ENCODE measurements around the gene SLC28A1. TPM values are rescaled to one million over a fixed set of nuclear protein-coding genes. Genes with fewer than 3 reads are reported as not detected.
"Not testable (repeated sequence)": the region's sequence is repeated elsewhere in the genome, so short reads cannot be mapped to it uniquely, and the experiment has no call there.

SLC28A1 gene
- total RNA-seq, 2 donors from 2014 or later: not detected

DNA sequence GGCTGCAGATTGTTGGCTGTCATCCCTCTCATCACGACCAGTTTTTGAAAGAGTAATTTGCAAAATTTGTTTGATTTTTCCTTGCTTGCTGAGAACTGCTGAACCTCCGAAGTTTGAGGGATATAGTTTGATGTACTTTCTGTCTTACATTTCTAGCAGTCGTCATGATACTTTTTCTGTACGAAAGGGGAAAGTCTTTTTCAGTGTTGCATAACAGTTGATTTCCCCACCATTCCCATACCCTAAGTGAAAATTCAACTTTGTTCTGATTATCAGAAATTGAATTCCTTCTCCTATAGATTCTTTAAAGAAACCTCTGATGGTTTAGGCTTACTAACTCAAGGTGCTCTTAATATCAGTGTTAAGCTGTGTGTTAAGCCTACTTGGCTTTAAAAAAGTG is 98.8 kb downstream of the SLC28A1 start:
- no peaks in the 10 kb centered on the region for H3K9me3 Mint-ChIP-seq
- H3K27ac Mint-ChIP-seq: peak overlapping the region; percentile 83
- H3K27me3 Mint-ChIP-seq: no peaks in the 10 kb centered on the region
- H3K4me3 Mint-ChIP-seq: peak overlapping the region; percentile 89
- peaks cover 14% of the 10 kb centered on the region for H3K4me1 Mint-ChIP-seq
- no peaks in the 10 kb centered on the region for H3K36me3 Mint-ChIP-seq (ENCODE audit: low read depth)
- ATAC-seq (replicated peaks): no peak

DNA sequence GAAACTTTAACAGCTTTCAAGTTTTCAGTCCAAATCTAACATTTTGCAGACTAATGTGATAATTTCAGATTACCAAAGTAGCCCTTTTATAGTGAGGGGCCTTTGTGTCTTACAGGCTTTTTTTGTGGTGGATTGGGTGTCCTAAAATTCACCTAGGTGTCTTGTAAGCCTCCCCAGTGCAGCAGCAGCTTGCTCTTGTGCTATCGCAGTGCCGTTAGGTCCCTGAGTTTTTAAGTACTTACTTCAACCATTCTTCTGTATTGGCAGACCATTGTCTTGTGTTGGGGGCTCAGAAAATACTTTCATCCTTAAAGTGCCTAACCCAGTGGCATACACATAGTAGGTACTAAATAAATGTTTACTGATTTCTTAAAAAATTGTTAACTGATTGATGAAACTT is 99.2 kb downstream of the SLC28A1 start:
- H3K4me1 Mint-ChIP-seq: peaks cover 18% of the 10 kb centered on the region
- H3K27me3 Mint-ChIP-seq: no peaks in the 10 kb centered on the region
- no peak for ATAC-seq (replicated peaks)
- H3K36me3 Mint-ChIP-seq (ENCODE audit: low read depth): no peaks in the 10 kb centered on the region
- H3K4me3 Mint-ChIP-seq: peak overlapping the region; percentile 89
- no peaks in the 10 kb centered on the region for H3K9me3 Mint-ChIP-seq
- H3K27ac Mint-ChIP-seq: peak overlapping the region; percentile 83

DNA sequence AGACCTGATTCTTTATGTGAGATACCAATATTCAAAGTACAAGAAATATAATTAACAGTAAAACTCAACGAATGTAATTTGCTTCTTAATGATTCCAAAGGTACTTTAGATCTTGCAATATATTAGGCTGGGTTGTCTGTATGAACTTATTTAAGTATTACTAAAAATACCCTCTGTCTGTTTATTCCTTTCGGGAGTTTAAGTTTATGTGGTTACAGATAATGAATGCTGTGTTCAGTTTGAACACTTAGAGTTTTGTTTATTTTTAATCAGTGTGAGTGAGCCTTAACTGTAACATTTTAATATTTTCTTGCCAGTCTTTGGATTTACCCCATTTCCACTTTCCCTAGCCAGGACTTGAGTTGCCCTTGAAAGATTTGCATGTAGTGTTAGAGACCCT is 100.7 kb downstream of the SLC28A1 start:
- Mint-ChIP-seq H3K9me3 (no peaks in the 10 kb centered on the region), H3K27me3 (no peaks in the 10 kb centered on the region), H3K27ac (no peak overlapping the region), H3K4me1 (peaks cover 24% of the 10 kb centered on the region), H3K36me3 (ENCODE audit: low read depth) (no peaks in the 10 kb centered on the region), H3K4me3 (no peak overlapping the region)
- no peak for ATAC-seq (replicated peaks)

DNA sequence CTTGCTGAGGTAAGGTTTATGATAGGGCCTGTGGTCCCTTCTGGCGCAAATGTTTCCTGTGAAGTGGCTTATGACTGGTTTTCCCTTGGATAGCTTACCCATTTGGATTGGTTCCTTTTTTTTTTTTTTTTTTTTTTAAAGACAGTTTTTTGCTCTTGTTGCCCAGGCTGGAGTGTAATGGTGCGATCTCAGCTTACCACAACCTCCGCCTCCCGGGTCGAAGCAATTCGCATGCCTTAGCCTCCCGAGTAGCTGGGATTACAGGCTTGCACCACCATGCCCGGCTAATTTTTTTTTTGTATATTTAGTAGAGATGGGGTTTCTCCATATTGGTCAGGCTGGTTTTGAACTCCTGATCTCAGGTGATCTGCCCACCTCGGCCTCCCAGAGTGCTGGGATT is 102.9 kb downstream of the SLC28A1 start:
- peaks cover 43% of the 10 kb centered on the region for H3K4me1 Mint-ChIP-seq
- H3K4me3 Mint-ChIP-seq; H3K9me3 Mint-ChIP-seq; H3K36me3 Mint-ChIP-seq (ENCODE audit: low read depth); ATAC-seq (replicated peaks); H3K27me3 Mint-ChIP-seq; H3K27ac Mint-ChIP-seq: not testable (repeated sequence)

DNA sequence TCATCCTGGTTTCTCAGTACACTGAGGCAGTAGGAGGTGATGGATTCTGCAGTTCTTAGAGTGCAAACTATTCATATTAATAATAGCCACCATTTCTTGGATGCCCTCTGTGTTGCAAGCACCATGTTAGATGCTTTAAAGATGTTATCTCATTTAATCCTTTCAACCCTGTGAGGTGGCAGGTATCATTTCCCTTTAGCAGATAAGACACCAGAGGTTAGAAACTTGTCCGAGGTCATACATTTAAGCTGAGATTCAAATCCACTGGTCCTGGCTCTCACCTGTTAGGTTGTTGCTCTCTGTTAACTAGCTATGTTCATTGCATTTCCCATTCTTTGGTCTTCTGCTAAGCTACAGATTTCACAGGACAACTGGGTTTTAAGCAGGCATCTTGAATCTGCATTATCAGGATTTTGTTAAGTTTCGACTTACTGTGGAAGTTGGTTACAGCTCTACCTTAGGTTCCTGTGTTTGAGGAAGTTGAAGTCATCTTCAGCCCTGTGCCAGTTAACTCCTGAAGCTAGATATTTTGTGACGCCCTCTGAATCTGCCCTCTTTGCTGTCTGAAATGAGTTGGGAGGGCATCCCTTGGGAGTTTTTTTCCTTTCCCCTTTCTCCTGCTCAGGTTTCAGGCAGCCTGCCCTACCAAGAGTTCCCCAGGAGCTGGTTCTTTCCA is 103.6 kb downstream of the SLC28A1 start:
- peaks cover 4% of the 10 kb centered on the region for H3K36me3 Mint-ChIP-seq (ENCODE audit: low read depth)
- peaks cover 49% of the 10 kb centered on the region for H3K4me1 Mint-ChIP-seq
- no peaks in the 10 kb centered on the region for H3K9me3 Mint-ChIP-seq
- no peaks in the 10 kb centered on the region for H3K27me3 Mint-ChIP-seq
- peak overlapping the region; percentile 72 for H3K27ac Mint-ChIP-seq
- ATAC-seq (replicated peaks): peak; percentile 17
- peak overlapping the region; percentile 61 for H3K4me3 Mint-ChIP-seq

DNA sequence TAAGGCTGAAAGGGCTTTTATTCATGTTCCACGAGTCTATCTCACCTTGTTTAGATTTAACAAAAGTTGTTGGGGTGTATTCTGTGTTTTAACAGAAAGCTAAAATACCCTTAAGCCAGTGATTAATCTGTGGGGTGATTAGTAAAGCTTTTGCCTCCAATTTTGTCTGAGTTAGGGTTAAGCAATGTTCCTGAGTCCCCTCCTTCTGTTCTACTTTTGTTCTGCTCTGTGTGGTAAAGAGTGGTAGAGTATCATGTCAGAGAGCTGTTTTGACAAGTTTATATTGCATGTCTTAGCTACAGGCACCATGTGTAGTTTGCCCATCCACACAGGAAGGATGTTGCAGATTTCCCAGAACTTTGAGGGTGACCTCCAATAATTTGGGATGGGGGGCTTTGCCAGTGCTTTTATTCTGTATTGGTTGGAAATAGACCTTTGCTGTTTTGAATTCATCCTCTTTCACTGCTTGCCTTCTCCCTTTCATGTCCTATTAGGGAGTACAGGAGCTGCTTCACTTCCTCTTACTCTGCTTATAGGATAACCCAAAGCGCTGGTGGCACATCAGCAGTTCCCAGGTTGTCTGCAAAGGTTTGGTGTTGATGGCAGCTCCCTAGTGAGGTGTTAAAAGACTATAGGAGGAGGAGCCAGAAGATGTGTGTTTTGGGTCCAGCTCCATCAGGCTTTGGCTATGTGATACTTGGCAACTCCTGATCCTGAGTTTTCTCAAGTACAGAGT is 104.6 kb downstream of the SLC28A1 start:
- Mint-ChIP-seq H3K27me3 (no peaks in the 10 kb centered on the region), H3K36me3 (ENCODE audit: low read depth) (peaks cover 4% of the 10 kb centered on the region), H3K4me3 (peak overlapping the region; percentile 61), H3K9me3 (no peaks in the 10 kb centered on the region), H3K4me1 (peaks cover 53% of the 10 kb centered on the region), H3K27ac (peak overlapping the region; percentile 72)
- no peak for ATAC-seq (replicated peaks)

DNA sequence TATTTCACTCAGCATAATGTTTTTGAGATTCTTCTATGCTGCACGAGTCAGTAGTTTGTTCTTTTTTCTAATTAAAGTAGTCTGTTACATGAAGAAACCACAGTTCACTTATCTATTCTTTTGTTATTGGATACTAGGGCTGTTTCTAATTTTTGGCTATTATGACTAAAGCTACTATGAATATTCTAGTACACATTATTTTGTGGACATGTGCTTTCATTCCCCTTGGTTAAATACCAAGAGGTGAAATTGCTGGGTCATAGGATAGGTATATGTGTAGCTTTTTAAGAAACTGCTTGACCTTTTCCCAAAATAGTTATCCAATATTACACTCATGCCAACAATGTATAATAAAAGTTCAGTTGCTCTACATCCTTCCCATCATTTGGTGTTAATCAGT is 106.0 kb downstream of the SLC28A1 start:
- H3K36me3 Mint-ChIP-seq (ENCODE audit: low read depth): peaks cover 4% of the 10 kb centered on the region
- H3K9me3 Mint-ChIP-seq: no peaks in the 10 kb centered on the region
- H3K27me3 Mint-ChIP-seq: no peaks in the 10 kb centered on the region
- H3K4me1 Mint-ChIP-seq: peaks cover 50% of the 10 kb centered on the region
- no peak overlapping the region for H3K27ac Mint-ChIP-seq
- no peak for ATAC-seq (replicated peaks)
- H3K4me3 Mint-ChIP-seq: no peak overlapping the region

DNA sequence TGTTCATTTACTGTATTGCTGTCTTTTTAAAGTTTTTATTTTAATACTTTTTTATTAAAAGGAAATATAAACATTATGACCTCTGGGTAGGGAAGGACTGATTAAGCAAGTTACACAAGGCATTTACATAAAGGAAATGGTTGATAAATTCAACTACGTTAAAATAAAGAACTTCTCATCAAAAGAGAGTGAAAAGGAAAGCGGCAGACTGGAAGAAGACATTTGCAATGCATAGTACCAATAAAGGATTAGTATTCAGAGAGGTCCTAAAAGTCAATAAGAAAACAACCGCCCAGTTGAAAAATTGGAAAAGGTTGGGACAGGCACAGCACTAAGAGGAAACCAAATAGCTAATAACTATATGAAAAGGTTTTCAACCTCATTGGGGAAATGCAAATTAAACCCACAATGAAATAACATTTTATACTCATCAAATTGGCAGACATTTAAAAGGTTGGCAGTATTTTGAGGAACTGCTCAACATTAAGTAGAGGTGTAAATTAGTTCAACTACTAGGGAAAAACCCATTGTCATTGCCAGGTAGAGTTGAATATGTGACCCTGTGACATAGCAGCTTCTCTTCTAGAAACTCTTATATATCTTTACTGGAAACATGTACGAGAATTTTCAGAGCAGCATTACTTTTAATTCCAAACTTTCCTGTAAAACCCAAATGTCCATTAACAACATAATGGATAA is 106.7 kb downstream of the SLC28A1 start:
- Mint-ChIP-seq H3K4me1 (peaks cover 47% of the 10 kb centered on the region), H3K36me3 (ENCODE audit: low read depth) (peaks cover 4% of the 10 kb centered on the region), H3K9me3 (no peaks in the 10 kb centered on the region), H3K27ac (peak overlapping the region; percentile 82), H3K27me3 (no peaks in the 10 kb centered on the region), H3K4me3 (peak overlapping the region; percentile 25)
- no peak for ATAC-seq (replicated peaks)

DNA sequence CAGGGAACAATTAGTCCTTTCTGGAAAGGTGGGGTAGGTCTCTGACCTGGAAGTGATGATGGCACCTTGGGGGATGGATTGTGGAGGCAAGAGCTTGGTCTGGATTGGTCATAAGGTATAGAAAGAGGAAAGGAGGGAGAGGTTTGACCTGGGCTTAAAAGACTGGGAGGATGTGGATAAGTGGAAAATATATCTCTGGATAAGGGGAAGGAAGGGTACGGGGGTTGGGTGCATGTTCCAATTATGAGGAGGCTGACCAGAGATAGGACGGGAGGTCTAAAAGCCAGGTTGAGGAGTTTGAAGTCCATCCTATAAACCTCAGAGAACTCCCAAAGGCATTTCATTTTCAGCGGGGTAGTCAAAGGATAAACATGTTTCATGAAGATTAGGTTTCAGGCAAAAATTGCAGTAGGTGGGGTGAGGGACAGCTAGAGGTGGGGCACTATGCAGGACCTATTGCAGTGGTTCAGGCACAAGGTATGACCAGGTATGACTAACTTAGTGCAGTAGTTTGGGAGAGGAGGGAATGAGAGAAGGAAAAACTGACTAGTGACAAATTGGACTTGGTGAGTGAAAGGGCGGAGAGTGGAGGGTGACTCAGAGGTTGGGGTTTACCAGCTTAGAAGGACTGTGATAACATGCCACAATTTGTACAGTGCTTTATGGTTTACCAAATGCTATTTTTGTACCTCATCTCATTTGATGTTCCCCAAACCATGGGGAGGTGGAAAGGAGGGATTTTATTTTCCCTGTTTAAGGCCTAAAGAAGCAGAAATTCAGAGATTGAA is 107.9 kb downstream of the SLC28A1 start:
- peak; percentile 94 for ATAC-seq (replicated peaks)
- H3K27ac Mint-ChIP-seq: peak overlapping the region; percentile 82
- H3K27me3 Mint-ChIP-seq: no peaks in the 10 kb centered on the region
- H3K36me3 Mint-ChIP-seq (ENCODE audit: low read depth): peaks cover 4% of the 10 kb centered on the region
- peak overlapping the region; percentile 54 for H3K4me3 Mint-ChIP-seq
- no peaks in the 10 kb centered on the region for H3K9me3 Mint-ChIP-seq
- peaks cover 43% of the 10 kb centered on the region for H3K4me1 Mint-ChIP-seq

Other genes with a start within 250 kb of the SLC28A1 start
- gene WDR73, start 230.4 kb upstream of the SLC28A1 start, total RNA-seq: 10 to 100 TPM; 14.8 to 22.5 TPM
- gene NMB, start 226.5 kb upstream of the SLC28A1 start, total RNA-seq: 1 to 10 TPM; 7.8 TPM
- gene SEC11A, start 168.5 kb upstream of the SLC28A1 start, total RNA-seq: 100 to 1,000 TPM; 111 to 116 TPM
- gene ZNF592, start 136.1 kb upstream of the SLC28A1 start, total RNA-seq: 10 to 100 TPM; 23.8 to 36.8 TPM
- gene ALPK3, start 67.3 kb upstream of the SLC28A1 start, total RNA-seq: 1 to 10 TPM in 1 of 2 donors, under 1 TPM in 1; 0.29 to 1.1 TPM
- gene PDE8A, start 97.2 kb downstream of the SLC28A1 start, total RNA-seq: 10 to 100 TPM; 23.7 to 34.2 TPM